GM23338 (cell line): ENCODE data around the gene PTMA.
"Not testable (repeated sequence)": the region's sequence is repeated elsewhere in the genome, so short reads cannot be mapped to it uniquely, and the experiment has no call there.

ENCODE experiments used
- CREB1 ChIP-seq: fragments of 250-450 bp; sonication (Bioruptor Pico); IDR thresholded peaks from 2 replicates; pipeline ENCODE4 v1.5.0; 2020; ENCODE audit warnings: low read depth, mild to moderate bottlenecking, moderate library complexity
- CTCF ChIP-seq, 2 experiments: fragments of 200-600 bp in 1 of 2; sonication (generic) in 1 of 2; conservative IDR thresholded peaks; 2 replicates each; pipeline versions ENCODE4 v1.5.1 to v1.6.1; 2016 to 2017; ENCODE audit warnings: antibody characterized with exemption in 2 of 2, low read depth in 2 of 2, mild to moderate bottlenecking in 2 of 2, moderate library complexity in 1 of 2
- EZH2 ChIP-seq: fragments of 200-600 bp; sonication (generic); IDR thresholded peaks from one replicate; pipeline ENCODE4 v1.8.0; 2017; ENCODE audit warnings: antibody characterized with exemption, mild to moderate bottlenecking, low read depth; ENCODE audit not compliant: unreplicated experiment
- NANOG ChIP-seq: IDR thresholded peaks from 2 replicates; pipeline ENCODE4 v1.6.1; 2016; ENCODE audit warnings: antibody characterized with exemption, borderline replicate concordance
- POLR2AphosphoS5 ChIP-seq: IDR thresholded peaks from 2 replicates; pipeline ENCODE4 v1.6.1; 2016; ENCODE audit warnings: antibody characterized with exemption, low read depth
- STAT1 ChIP-seq: IDR thresholded peaks from one replicate; pipeline ENCODE4 v1.6.1; 2016; ENCODE audit warnings: antibody characterized with exemption; ENCODE audit not compliant: unreplicated experiment

GRCh38 chr2:231713406-231713729, 5.0 kb downstream of the PTMA start:
- not testable (repeated sequence) for TF ChIP-seq CTCF (conservative IDR thresholded peaks at IDR 0.05; ENCODE audit: low read depth in 2 of 2); NANOG; EZH2; CREB1 (CRISPR knock-in tag); POLR2AphosphoS5; STAT1
